HCT116 (cell line): ENCODE measurements around the gene INTS12. TPM values are rescaled to one million over a fixed set of nuclear protein-coding genes. Genes with fewer than 3 reads are reported as not detected.

ENCODE experiments used
- ATAC-seq: fragments of 200-7000 bp; cut with Tn5 transposase; 2 replicates; pipeline ENCODE4 v1.9.1; 2020; ENCODE audit warnings: mild to moderate bottlenecking, moderate library complexity
- Bru-seq: library from RNA; stranded (reverse); fragments of 400-500 nt; gene quantifications from one replicate; lab custom pipeline; 2021; lab: Mats Ljungman, UMichigan
- BruChase-seq, 2 experiments: library from RNA; stranded (reverse); fragments of 400-500 nt; gene quantifications; one replicate each; lab custom pipeline; 2021; lab: Mats Ljungman, UMichigan
- BruUV-seq: library from RNA; stranded (reverse); fragments of 400-500 nt; replicated peaks from 2 replicates; lab custom pipeline; 2021; lab: Mats Ljungman, UMichigan
- CTCF ChIA-PET: fragments of 300-600 bp; sonication (Branson Sonifier 250); formaldehyde crosslinking; loops from one replicate; lab custom pipeline; 2021; ENCODE audit warnings: antibody characterized with exemption; lab: Charles Lee
- POLR2A ChIA-PET: fragments of 300-600, 350-600 bp; sonication (Branson Sonifier 250); formaldehyde crosslinking; loops from one replicate; lab custom pipeline; 2021; ENCODE audit warnings: antibody characterized with exemption; lab: Charles Lee
- RAD21 ChIA-PET, 2 experiments: fragments of 300-600 bp; sonication (Branson Sonifier 250); formaldehyde crosslinking; loops; one replicate each; lab custom pipeline; 2023; ENCODE audit warnings: low total read pairs in 2 of 2; ENCODE audit not compliant: uncharacterized antibody in 2 of 2, unreplicated experiment in 2 of 2, low non-redundant PET in 1 of 2; lab: Charles Lee
- DNase-seq: peaks from one replicate; pipeline ENCODE4 v3.0.0-alpha.2; 2010; ENCODE audit warnings: low read depth, low spot score
- H2AFZ ChIP-seq: fragments of 200-600 bp; shearing (Covaris generic), sonication (generic); 2 replicates; pipeline ENCODE4 v1.6.1; 2017; ENCODE audit warnings: low read depth, mixed run types, mixed read lengths, antibody characterized with exemption, low read length; ENCODE audit not compliant: poor library complexity, severe bottlenecking
- H3K27ac ChIP-seq: 2 replicates; pipeline ENCODE4 v1.5.1; 2012; ENCODE audit warnings: low read depth, low read length
- H3K27me3 ChIP-seq: fragments of 200-600 bp; sonication (generic); 2 replicates; pipeline ENCODE4 v1.6.1; 2016; ENCODE audit warnings: mixed run types, low read length, mixed read lengths; ENCODE audit not compliant: insufficient read depth
- H3K36me3 ChIP-seq, 2 experiments: fragments of 200-500 bp in 1 of 2; fragments of 200-600 bp in 1 of 2; sonication (Bioruptor generic) in 1 of 2; sonication (generic) in 1 of 2; 2 replicates each; pipeline versions ENCODE4 v1.5.1 to v1.6.1; 2014 to 2016; ENCODE audit warnings: low read length in 2 of 2, inconsistent platforms in 1 of 2, mixed read lengths in 1 of 2, mixed run types in 1 of 2; ENCODE audit not compliant: insufficient read depth in 2 of 2, control insufficient read depth in 1 of 2
- H3K4me1 ChIP-seq, 2 experiments: fragments of 200-600 bp in 1 of 2; sonication (generic) in 1 of 2; 2 replicates each; pipeline versions ENCODE4 v1.5.1 to v1.6.1; 2012 to 2017; ENCODE audit warnings: low read length in 2 of 2, inconsistent platforms in 1 of 2, mild to moderate bottlenecking in 1 of 2, mixed read lengths in 1 of 2, mixed run types in 1 of 2, moderate library complexity in 1 of 2; ENCODE audit not compliant: insufficient read depth in 2 of 2, control insufficient read depth in 1 of 2
- H3K4me2 ChIP-seq: fragments of 200-600 bp; sonication (generic); 2 replicates; pipeline ENCODE4 v1.6.1; 2017; ENCODE audit warnings: mixed run types, low read length, mixed read lengths
- H3K4me3 ChIP-seq, 2 experiments: fragments of 200-600 bp in 1 of 2; sonication (generic) in 1 of 2; replicated peaks in 1 of 2; 2 replicates each; pipeline ENCODE4 v1.5.1; 2011 to 2016; ENCODE audit warnings: low read length in 2 of 2, control low read depth in 1 of 2, low read depth in 1 of 2, mild to moderate bottlenecking in 1 of 2, mixed read lengths in 1 of 2, mixed run types in 1 of 2
- H3K79me2 ChIP-seq: fragments of 200-600 bp; sonication (generic); 2 replicates; pipeline ENCODE4 v1.6.1; 2017; ENCODE audit warnings: mild to moderate bottlenecking, mixed run types, low read length, moderate library complexity, mixed read lengths; ENCODE audit not compliant: insufficient read depth
- H3K9ac ChIP-seq: fragments of 200-600 bp; sonication (generic); 2 replicates; pipeline ENCODE4 v1.6.1; 2016; ENCODE audit warnings: low read length, mixed read lengths
- H3K9me2 ChIP-seq: fragments of 200-600 bp; sonication (generic), shearing (Covaris generic); 2 replicates; pipeline ENCODE4 v1.6.1; 2017; ENCODE audit warnings: mixed run types, mild to moderate bottlenecking, moderate library complexity; ENCODE audit not compliant: insufficient read depth
- H3K9me3 ChIP-seq, 2 experiments: fragments of 200-500 bp in 1 of 2; fragments of 200-600 bp in 1 of 2; sonication (Bioruptor generic) in 1 of 2; sonication (generic) in 1 of 2; 2 replicates each; pipeline ENCODE4 v1.6.1; 2014 to 2017; ENCODE audit warnings: low read length in 2 of 2, mixed read lengths in 2 of 2, inconsistent platforms in 1 of 2, low read depth in 1 of 2, mild to moderate bottlenecking in 1 of 2, mixed run types in 1 of 2, moderate library complexity in 1 of 2; ENCODE audit not compliant: control insufficient read depth in 1 of 2, insufficient read depth in 1 of 2
- H4K20me1 ChIP-seq: fragments of 200-600 bp; sonication (generic), shearing (Covaris generic); 2 replicates; pipeline ENCODE4 v1.6.1; 2017; ENCODE audit warnings: mixed run types, mild to moderate bottlenecking, moderate library complexity; ENCODE audit not compliant: insufficient read depth
- CBX3 ChIP-seq: IDR thresholded peaks from 2 replicates; pipeline ENCODE4 v1.6.1; 2012; ENCODE audit warnings: low read depth
- CEBPB ChIP-seq: IDR thresholded peaks from 2 replicates; pipeline ENCODE4 v1.6.1; 2012; ENCODE audit warnings: low read depth
- CTCF ChIP-seq, 3 experiments: fragments of 200-600 bp in 1 of 3; sonication (generic) in 1 of 3; IDR thresholded peaks in 2 of 3; conservative IDR thresholded peaks in 1 of 3; 2 replicates each; pipeline ENCODE4 v1.5.1; 2012 to 2017; ENCODE audit warnings: low read depth in 2 of 3, low read length in 2 of 3, antibody characterized with exemption in 1 of 3, borderline replicate concordance in 1 of 3, control low read depth in 1 of 3, mild to moderate bottlenecking in 1 of 3, mixed read lengths in 1 of 3, mixed run types in 1 of 3, moderate library complexity in 1 of 3; ENCODE audit not compliant: insufficient read depth in 1 of 3
- EGR1 ChIP-seq: IDR thresholded peaks from 2 replicates; pipeline ENCODE4 v1.6.1; 2012; ENCODE audit warnings: low read depth
- ELF1 ChIP-seq: IDR thresholded peaks from 2 replicates; pipeline ENCODE4 v1.6.1; 2012; ENCODE audit warnings: low read depth, borderline replicate concordance
- MAX ChIP-seq: IDR thresholded peaks from 2 replicates; pipeline ENCODE4 v1.6.1; 2012
- POLR2A ChIP-seq: IDR thresholded peaks from 2 replicates; pipeline ENCODE4 v1.7.0; 2011; ENCODE audit warnings: borderline replicate concordance; ENCODE audit not compliant: insufficient read depth, insufficient read length; ENCODE audit errors: extremely low read depth
- RAD21 ChIP-seq: IDR thresholded peaks from 2 replicates; pipeline ENCODE4 v1.6.1; 2012; ENCODE audit warnings: low read depth, mild to moderate bottlenecking
- REST ChIP-seq: IDR thresholded peaks from 2 replicates; pipeline ENCODE4 v1.6.1; 2012; ENCODE audit warnings: low read depth
- SP1 ChIP-seq: IDR thresholded peaks from 2 replicates; pipeline ENCODE4 v1.6.1; 2012; ENCODE audit warnings: low read depth
- SRF ChIP-seq: IDR thresholded peaks from 2 replicates; pipeline ENCODE4 v1.6.1; 2012; ENCODE audit warnings: low read depth
- TCF7L2 ChIP-seq: IDR thresholded peaks from 2 replicates; pipeline ENCODE4 v1.7.0; 2011; ENCODE audit warnings: borderline replicate concordance, inconsistent platforms; ENCODE audit not compliant: insufficient read depth, insufficient read length; ENCODE audit errors: extremely low read depth
- YY1 ChIP-seq: IDR thresholded peaks from 2 replicates; pipeline ENCODE4 v1.6.1; 2011; ENCODE audit warnings: low read length, low read depth, moderate library complexity, mild to moderate bottlenecking; ENCODE audit not compliant: insufficient replicate concordance; ENCODE audit errors: extremely low read depth
- ZBTB33 ChIP-seq: IDR thresholded peaks from 2 replicates; pipeline ENCODE4 v1.6.1; 2011; ENCODE audit warnings: mild to moderate bottlenecking, low read length, moderate library complexity; ENCODE audit not compliant: insufficient replicate concordance; ENCODE audit errors: extremely low read depth
- ZFX ChIP-seq: fragments of 450-650 bp; IDR thresholded peaks from 2 replicates; pipeline ENCODE4 v1.6.1; 2017
- ZNF274 ChIP-seq: fragments of 200-500 bp; sonication (Bioruptor generic); IDR thresholded peaks from 2 replicates; pipeline ENCODE4 v1.6.1; 2014; ENCODE audit warnings: mild to moderate bottlenecking, low read depth, low read length, inconsistent platforms
- intact Hi-C: fragments of 100-400 bp; cut with micrococcal nuclease; formaldehyde crosslinking; loops from 2 replicates; pipeline ENCODE4 v1.10.0; 2022
- long read RNA-seq: library from polyadenylated mRNA; unstranded; transcript quantifications from one replicate; pipeline ENCODE4 v2.0.0, GENCODE V29; 2021; ENCODE audit not compliant: unreplicated experiment
- polyA plus RNA-seq: library from polyadenylated mRNA; unstranded; fragments of >200 nt; gene quantifications from 2 replicates; pipeline ENCODE4 v1.2.1, GENCODE V29; 2012; ENCODE audit warnings: missing spikeins
- total RNA-seq: library from RNA; stranded (reverse); gene quantifications from one replicate; pipeline ENCODE4 v1.2.1, GENCODE V29; 2021; ENCODE audit not compliant: unreplicated experiment

The INTS12 gene
- total RNA-seq = 18.5 TPM
- 12.2 and 17.6 TPM in 2 replicates for polyA plus RNA-seq
- Bru-seq, nascent RNA = percentile 81 among the genes with signal in this experiment
- BruChase-seq, experiment 1, labeled RNA remaining after a 6-hour chase = percentile 68 among the genes with signal in this experiment
- percentile 66 among the genes with signal in this experiment for BruChase-seq, experiment 2, labeled RNA remaining after a 2-hour chase
- long read RNA-seq, transcript INTS12-201 (8 exons, 1,710 nt) = minor isoform, 12 of 49 reads
- long read RNA-seq, transcript INTS12-206 (7 exons, 1,975 nt) = major isoform, 15 of 49 reads
- long read RNA-seq, partial matches to known transcripts = 3 of 49 reads
- long read RNA-seq, other reads (novel, unspliced or antisense) = 19 of 49 reads

- DNase-seq = peak; percentile 88
- peak; percentile 94 for ATAC-seq
- RAD21 ChIA-PET = no interaction called here
- Histone ChIP-seq H3K9me2 (no peaks in the 10 kb centered on the region), H3K4me3 (peak within 1 kb of the TSS; percentile 77 to 82), H3K36me3 (no peaks in the 10 kb centered on the region), H3K4me2 (peak within 1 kb of the TSS; percentile 72), H3K4me1 (peaks cover 0 to 14% of the 10 kb centered on the region in 2 experiments; a peak in 3 of 4 replicates), H4K20me1 (no peaks in the 10 kb centered on the region), H3K79me2 (peaks cover 83% of the 10 kb centered on the region), H3K9ac (peak within 1 kb of the TSS; percentile 88), H2AFZ (peak within 1 kb of the TSS; percentile 58), H3K27ac (peak within 1 kb of the TSS; percentile 80), H3K9me3 (no peaks in the 10 kb centered on the region), H3K27me3 (no peaks in the 10 kb centered on the region)
- intact Hi-C loops = no loop called here
- POLR2A ChIA-PET = no interaction called here
- CTCF ChIA-PET = no interaction called here
- no TSS peak for BruUV-seq
- TF ChIP-seq MAX (peak; percentile 83), CBX3 (peak; percentile 100), TCF7L2 (peak; percentile 64), RAD21 (no peak), EGR1 (no peak), YY1 (peak; percentile 90), POLR2A (peak; percentile 55), ZFX (peak; percentile 58), ZBTB33 (peak; percentile 78), REST (no peak), ELF1 (peak; percentile 68), SRF (peak; percentile 89; the same call in 1 of the 2 replicates), CTCF (IDR thresholded peaks at IDR 0.05 in 2 of 3, conservative IDR thresholded peaks at IDR 0.05 in 1 of 3; ENCODE audit: borderline replicate concordance in 1 of 3, insufficient read depth in 1 of 3, low read depth in 2 of 3, low read length in 2 of 3) (no peak), ZNF274 (no peak), SP1 (peak; percentile 84), CEBPB (peak; percentile 60; the same call in 1 of the 2 replicates)
Observed at GRCh38 chr4:105708181-105709080, at the start of gene INTS12, which contains the start of gene GSTCD. Gene INTS12 (minus strand): TSS chr4:105708689. CDS start chr4:105700005, 8,684 bp downstream. Gene GSTCD (plus strand): TSS chr4:105708784. CDS start chr4:105717614, 8,830 bp downstream.
